SK-N-SH (cell line): ENCODE results near the gene NPPB. TPM values are rescaled to one million over a fixed set of nuclear protein-coding genes. Genes with fewer than 3 reads are reported as not detected.

Experiments
- CTCF ChIP-seq: fragments of 200-600 bp; sonication (generic); IDR thresholded peaks from 2 replicates; pipeline ENCODE4 v1.6.1; 2017; ENCODE audit warnings: antibody characterized with exemption, mild to moderate bottlenecking, moderate library complexity
- ELF1 ChIP-seq: IDR thresholded peaks from 2 replicates; pipeline ENCODE4 v1.4.0; 2012
- EP300 ChIP-seq, 2 experiments: IDR thresholded peaks; 2 replicates each; pipeline versions ENCODE4 v1.4.0 to v1.6.1; 2012; ENCODE audit warnings: borderline replicate concordance in 1 of 2, low read depth in 1 of 2, low read length in 1 of 2
- EZH2phosphoT487 ChIP-seq: fragments of 200-600 bp; sonication (generic); IDR thresholded peaks from 2 replicates; pipeline ENCODE4 v1.6.1; 2017; ENCODE audit warnings: low read depth, mixed run types, mild to moderate bottlenecking, antibody characterized with exemption, moderate library complexity, borderline replicate concordance
- FOXM1 ChIP-seq: IDR thresholded peaks from 2 replicates; pipeline ENCODE4 v1.4.0; 2012; ENCODE audit warnings: low read depth, mild to moderate bottlenecking
- MEF2A ChIP-seq: IDR thresholded peaks from 2 replicates; pipeline ENCODE4 v1.4.0; 2012; ENCODE audit warnings: low read depth, borderline replicate concordance
- MXI1 ChIP-seq: IDR thresholded peaks from 2 replicates; pipeline ENCODE4 v1.6.1; 2012; ENCODE audit warnings: mild to moderate bottlenecking, low read depth, low read length, improper control_type of control experiment
- NFIC ChIP-seq: IDR thresholded peaks from 2 replicates; pipeline ENCODE4 v1.4.0; 2012; ENCODE audit warnings: borderline replicate concordance
- NRF1 ChIP-seq: IDR thresholded peaks from 2 replicates; pipeline ENCODE4 v1.6.1; 2012; ENCODE audit warnings: low read depth, mild to moderate bottlenecking, low read length
- POLR2AphosphoS5 ChIP-seq: IDR thresholded peaks from 2 replicates; pipeline ENCODE4 v1.6.1; 2012; ENCODE audit warnings: low read depth, low read length
- REST ChIP-seq: IDR thresholded peaks from 2 replicates; pipeline ENCODE4 v1.6.1; 2012; ENCODE audit warnings: mild to moderate bottlenecking, low read depth, low read length, moderate library complexity
- RXRA ChIP-seq: IDR thresholded peaks from 2 replicates; pipeline ENCODE4 v1.4.0; 2012; ENCODE audit warnings: low read depth, mild to moderate bottlenecking, borderline replicate concordance
- TAF1 ChIP-seq: IDR thresholded peaks from 2 replicates; pipeline ENCODE4 v1.6.1; 2012; ENCODE audit warnings: low read depth, mild to moderate bottlenecking, low read length, moderate library complexity, borderline replicate concordance
- ZBTB33 ChIP-seq: IDR thresholded peaks from 2 replicates; pipeline ENCODE4 v1.4.0; 2012; ENCODE audit warnings: low read depth, borderline replicate concordance
- polyA plus RNA-seq, 3 experiments: library from polyadenylated mRNA; depleted of rRNA; stranded (reverse); fragments of >200 nt; gene quantifications; 2 replicates each; pipeline ENCODE4 v1.2.3, GENCODE V29; 2012

NPPB gene
- polyA plus RNA-seq, 1 of the 3 experiments (the other 2 are of a cell fraction) = 0.85 TPM

- TF ChIP-seq CTCF (no peak), MEF2A (no peak), RXRA (no peak), EP300 (IDR thresholded peaks at IDR 0.05; ENCODE audit: borderline replicate concordance in 1 of 2, low read depth in 1 of 2, low read length in 1 of 2) (peak in 1 of 2 experiments; percentile 64; a peak in 2 of 4 replicates), POLR2AphosphoS5 (no peak), ELF1 (no peak), NFIC (no peak), FOXM1 (no peak), MXI1 (peak; percentile 89; the same call in 1 of the 2 replicates), ZBTB33 (no peak), TAF1 (no peak), EZH2phosphoT487 (no peak), REST (no peak), NRF1 (no peak)
Measured at GRCh38 chr1:11847667-11848372, 10.9 kb downstream of the NPPB start, which contains the start of gene NPPA (continued).
